Measurements from ENCODE around the gene FABP7. TPM values are rescaled to one million over a fixed set of nuclear protein-coding genes. Genes with fewer than 3 reads are reported as not detected.

FABP7 gene
- not detected in 2 replicates for total RNA-seq

GRCh38 chr6:122779667-122780066 lies at the start of gene FABP7:
Gene FABP7, plus strand, starts transcription at chr6:122779716. Its CDS starts 79 bp downstream, at chr6:122779795.

DNA sequence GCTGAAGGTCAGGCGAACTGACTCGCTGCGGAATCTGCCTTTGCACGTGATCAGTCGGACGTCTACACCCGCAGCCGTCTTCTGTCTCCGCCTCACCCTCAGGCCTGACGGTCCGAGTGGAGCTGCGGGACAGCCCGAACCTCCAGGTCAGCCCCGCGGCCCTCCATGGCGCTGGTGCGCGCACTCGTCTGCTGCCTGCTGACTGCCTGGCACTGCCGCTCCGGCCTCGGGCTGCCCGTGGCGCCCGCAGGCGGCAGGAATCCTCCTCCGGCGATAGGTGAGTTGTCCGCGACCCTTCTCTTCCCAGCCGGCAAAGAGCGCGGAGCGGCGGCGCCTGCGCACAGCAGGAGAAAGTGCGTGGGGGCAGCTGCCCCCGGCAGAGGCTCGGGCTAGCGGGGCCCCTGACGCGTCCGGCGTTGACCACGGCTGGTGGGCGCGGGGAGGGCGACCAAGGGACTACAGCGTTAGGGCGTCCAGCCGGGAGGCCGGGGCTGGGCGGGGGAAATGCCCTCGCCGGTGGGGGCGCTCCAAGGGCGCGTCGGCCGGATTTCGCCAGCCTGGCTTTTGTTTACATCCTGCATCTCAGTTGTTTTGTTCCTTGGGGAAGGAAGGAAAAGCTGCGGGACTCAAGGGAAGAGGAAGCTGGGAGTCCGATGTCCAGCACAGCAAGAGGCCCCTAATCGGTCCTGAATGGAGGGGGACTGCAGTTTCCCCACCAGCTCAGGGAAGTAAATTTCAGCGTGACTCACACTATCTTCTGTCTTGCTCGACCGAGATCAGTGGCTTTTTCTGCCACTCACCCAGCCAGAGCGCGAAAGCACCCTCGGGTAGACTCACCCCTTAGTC lies 9.9 kb downstream of the FABP7 start, which contains the start of gene SMPDL3A:
Gene SMPDL3A (plus strand): TSS at position 77 of the 846 bp plus-strand sequence. CDS start 89 bp downstream, at position 166.

Other genes starting within 250 kb of the FABP7 start
- 0.19 and 0.40 TPM in 2 replicates for gene PKIB, start 169.3 kb upstream of the FABP7 start, total RNA-seq
- 2.9 and 6.6 TPM in 2 replicates for gene SMPDL3A, start 9.5 kb downstream of the FABP7 start, total RNA-seq
- not detected in 2 replicates for gene CLVS2, start 216.5 kb downstream of the FABP7 start, total RNA-seq